Activated T-cell treated with anti-CD3 and anti-CD28 coated beads, Interleukin-2, amount 50 U/mL, for 72 hours (primary cell): Measurements from ENCODE around the gene MESP1. TPM values are rescaled to one million over a fixed set of nuclear protein-coding genes. Genes with fewer than 3 reads are reported as not detected.

Experiments
- ATAC-seq, 2 donors: fragments of 150-1000 bp; cut with Tn5 transposase; replicated peaks in 1 of 2; 2 replicates each; pipeline ENCODE4 v1.10.0; 2021; ENCODE audit warnings: moderate library complexity in 2 of 2, mild to moderate bottlenecking in 1 of 2
- DNase-seq, 2 donors: peaks; one replicate each; pipeline ENCODE4 v3.0.0; 2021 to 2022; ENCODE audit warnings: mixed read lengths in 1 of 2
- H3K27ac Mint-ChIP-seq: one replicate; pipeline ENCODE4 v1.8.0; 2022; ENCODE audit warnings: mild to moderate bottlenecking, moderate library complexity, mixed read lengths
- H3K27me3 Mint-ChIP-seq: one replicate; pipeline ENCODE4 v1.8.0; 2022; ENCODE audit warnings: low read depth, mixed read lengths
- H3K36me3 Mint-ChIP-seq, 2 donors: one replicate each; pipeline ENCODE4 v1.8.0; 2022; ENCODE audit warnings: mixed read lengths in 2 of 2, mild to moderate bottlenecking in 1 of 2; ENCODE audit not compliant: insufficient read depth in 2 of 2
- H3K4me1 Mint-ChIP-seq: one replicate; pipeline ENCODE4 v1.8.0; 2022; ENCODE audit warnings: low read depth, mixed read lengths
- H3K4me3 Mint-ChIP-seq, 2 donors: one replicate each; pipeline ENCODE4 v1.8.0; 2022; ENCODE audit warnings: mild to moderate bottlenecking in 2 of 2, mixed read lengths in 2 of 2, moderate library complexity in 2 of 2
- H3K9me3 Mint-ChIP-seq, 2 donors: one replicate each; pipeline ENCODE4 v1.8.0; 2022; ENCODE audit warnings: mixed read lengths in 2 of 2
- total RNA-seq, 2 donors: library from RNA; stranded (reverse); gene quantifications; one replicate each; pipeline ENCODE4 v1.2.3, GENCODE V29; 2022

MESP1 gene
- total RNA-seq, 2 donors from 2014 or later = 2.4 to 4.5 TPM

DNA sequence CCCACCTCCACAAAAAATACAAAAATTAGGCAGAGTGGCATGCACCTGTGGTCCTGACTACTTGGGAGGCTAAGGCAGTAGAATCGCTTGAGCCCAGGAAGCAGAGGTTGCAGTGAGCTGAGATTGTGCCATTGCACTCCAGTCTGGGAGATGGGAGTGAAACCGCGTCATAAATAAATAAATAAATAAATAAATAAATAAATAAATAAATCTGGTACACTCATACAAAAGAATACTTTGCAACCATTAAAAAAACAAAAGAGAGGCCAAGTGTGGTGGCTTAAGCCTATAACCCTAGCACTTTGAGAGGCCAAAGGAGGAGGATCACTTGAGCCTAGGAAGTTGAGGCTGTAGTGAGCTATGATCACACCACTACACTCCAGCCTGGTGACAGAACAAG, 28.0 kb downstream of the MESP1 start:
- Mint-ChIP-seq H3K9me3 (no peaks in the 10 kb centered on the region), H3K36me3 (no peaks in the 10 kb centered on the region), H3K27me3 (no peaks in the 10 kb centered on the region), H3K4me3 (no peak overlapping the region), H3K4me1 (no peaks in the 10 kb centered on the region), H3K27ac (no peak overlapping the region)
- DNase-seq (no peak), ATAC-seq (no peak)

DNA sequence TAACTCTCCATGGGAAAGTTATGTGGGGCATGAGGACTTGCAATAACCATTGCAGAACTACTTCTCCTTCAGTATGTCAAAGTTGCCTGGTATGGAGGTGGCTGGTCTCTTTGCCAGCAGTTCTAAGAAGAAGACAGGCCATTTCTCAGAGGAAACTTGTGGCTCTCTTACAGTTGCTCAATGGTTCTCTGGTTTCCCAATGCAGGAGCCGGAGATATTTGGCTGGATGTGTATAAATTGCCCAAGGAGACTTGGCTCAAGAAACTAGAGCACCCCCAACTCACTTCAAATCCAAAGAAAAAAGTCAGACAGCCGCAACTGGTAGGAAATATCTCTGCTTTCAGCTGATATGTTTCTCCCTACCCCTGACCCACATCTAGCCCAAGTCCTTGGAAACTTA, 36.3 kb downstream of the MESP1 start:
- H3K4me1 Mint-ChIP-seq = no peaks in the 10 kb centered on the region
- H3K4me3 Mint-ChIP-seq = no peak overlapping the region
- no peak for ATAC-seq

GRCh38 chr15:89707577-89707976, 43.5 kb downstream of the MESP1 start:
- ATAC-seq (no peak), DNase-seq (no peak)
- Mint-ChIP-seq H3K9me3 (no peaks in the 10 kb centered on the region), H3K27me3 (peaks cover 25% of the 10 kb centered on the region), H3K27ac (no peak overlapping the region), H3K36me3 (no peaks in the 10 kb centered on the region), H3K4me1 (no peaks in the 10 kb centered on the region), H3K4me3 (no peak overlapping the region)

More for the DNA sequence above, 36.3 kb downstream of the MESP1 start:
- no peak for DNase-seq
- Mint-ChIP-seq H3K36me3 (no peaks in the 10 kb centered on the region), H3K9me3 (no peaks in the 10 kb centered on the region), H3K27me3 (no peaks in the 10 kb centered on the region), H3K27ac (no peak overlapping the region)

DNA sequence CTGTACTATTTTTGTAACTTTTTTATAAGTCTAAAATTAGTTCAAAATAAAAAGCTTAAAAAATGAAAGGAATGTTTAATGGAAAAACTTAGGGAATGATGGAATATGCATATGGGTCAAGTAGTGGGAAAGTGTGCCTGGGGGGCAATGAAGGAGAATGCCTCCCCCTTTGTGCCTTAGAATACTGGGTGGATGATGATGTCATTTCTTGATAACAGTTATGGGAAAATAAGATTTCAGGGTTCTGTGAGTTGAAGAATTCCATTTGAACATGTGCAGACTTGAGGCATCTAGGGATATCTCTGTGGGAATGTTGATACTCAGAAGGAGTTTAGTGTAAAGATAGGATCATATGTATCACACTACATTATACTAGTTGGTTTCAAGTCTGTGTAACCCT, 46.6 kb downstream of the MESP1 start:
- no peaks in the 10 kb centered on the region for H3K4me1 Mint-ChIP-seq
- peaks cover 40% of the 10 kb centered on the region for H3K27me3 Mint-ChIP-seq
- no peak for DNase-seq
- no peak for ATAC-seq
- H3K27ac Mint-ChIP-seq = no peak overlapping the region
- no peaks in the 10 kb centered on the region for H3K9me3 Mint-ChIP-seq
- no peak overlapping the region for H3K4me3 Mint-ChIP-seq
- no peaks in the 10 kb centered on the region for H3K36me3 Mint-ChIP-seq

Other genes starting within 250 kb of the MESP1 start
- 10 to 100 TPM; 18.5 to 23.4 TPM for gene TICRR, start 175.8 kb downstream of the MESP1 start, total RNA-seq
- gene KIF7, start 95.8 kb downstream of the MESP1 start, total RNA-seq = 1 to 10 TPM; 1.4 to 1.8 TPM
- 1 to 10 TPM in 1 of 2 donors, under 1 TPM in 1; 0.88 to 1.3 TPM for gene PLIN1, start 71.9 kb downstream of the MESP1 start, total RNA-seq
- 1 to 10 TPM; 4.0 to 7.3 TPM for gene PEX11A, start 60.5 kb downstream of the MESP1 start, total RNA-seq
- under 1 TPM in 1 of 2 donors, not detected in 1; 0.19 TPM for gene WDR93, start 60.4 kb downstream of the MESP1 start, total RNA-seq
- gene MESP2, start 25.1 kb upstream of the MESP1 start, total RNA-seq = not detected
- under 1 TPM; 0.28 to 0.43 TPM for gene ANPEP, start 63.6 kb upstream of the MESP1 start, total RNA-seq
- gene AP3S2, start 142.7 kb upstream of the MESP1 start, total RNA-seq = 10 to 100 TPM; 28.5 to 40.2 TPM
- not detected for gene ARPIN, start 161.7 kb upstream of the MESP1 start, total RNA-seq